Suppressor macrophage (primary cell): ENCODE measurements around the gene DLG5.

ENCODE experiments used
- DNase-seq, 4 experiments: peaks; one replicate each; pipeline ENCODE4 v3.0.0-alpha.2; 2020 to 2022
- total RNA-seq, 17 experiments: gene quantifications; one replicate each; lab custom pipeline; 2026; ENCODE audit warnings: mixed read lengths in 6 of 17, inconsistent platforms in 3 of 17; lab: John Stamatoyannopoulos, UW

DLG5 gene, protein sequence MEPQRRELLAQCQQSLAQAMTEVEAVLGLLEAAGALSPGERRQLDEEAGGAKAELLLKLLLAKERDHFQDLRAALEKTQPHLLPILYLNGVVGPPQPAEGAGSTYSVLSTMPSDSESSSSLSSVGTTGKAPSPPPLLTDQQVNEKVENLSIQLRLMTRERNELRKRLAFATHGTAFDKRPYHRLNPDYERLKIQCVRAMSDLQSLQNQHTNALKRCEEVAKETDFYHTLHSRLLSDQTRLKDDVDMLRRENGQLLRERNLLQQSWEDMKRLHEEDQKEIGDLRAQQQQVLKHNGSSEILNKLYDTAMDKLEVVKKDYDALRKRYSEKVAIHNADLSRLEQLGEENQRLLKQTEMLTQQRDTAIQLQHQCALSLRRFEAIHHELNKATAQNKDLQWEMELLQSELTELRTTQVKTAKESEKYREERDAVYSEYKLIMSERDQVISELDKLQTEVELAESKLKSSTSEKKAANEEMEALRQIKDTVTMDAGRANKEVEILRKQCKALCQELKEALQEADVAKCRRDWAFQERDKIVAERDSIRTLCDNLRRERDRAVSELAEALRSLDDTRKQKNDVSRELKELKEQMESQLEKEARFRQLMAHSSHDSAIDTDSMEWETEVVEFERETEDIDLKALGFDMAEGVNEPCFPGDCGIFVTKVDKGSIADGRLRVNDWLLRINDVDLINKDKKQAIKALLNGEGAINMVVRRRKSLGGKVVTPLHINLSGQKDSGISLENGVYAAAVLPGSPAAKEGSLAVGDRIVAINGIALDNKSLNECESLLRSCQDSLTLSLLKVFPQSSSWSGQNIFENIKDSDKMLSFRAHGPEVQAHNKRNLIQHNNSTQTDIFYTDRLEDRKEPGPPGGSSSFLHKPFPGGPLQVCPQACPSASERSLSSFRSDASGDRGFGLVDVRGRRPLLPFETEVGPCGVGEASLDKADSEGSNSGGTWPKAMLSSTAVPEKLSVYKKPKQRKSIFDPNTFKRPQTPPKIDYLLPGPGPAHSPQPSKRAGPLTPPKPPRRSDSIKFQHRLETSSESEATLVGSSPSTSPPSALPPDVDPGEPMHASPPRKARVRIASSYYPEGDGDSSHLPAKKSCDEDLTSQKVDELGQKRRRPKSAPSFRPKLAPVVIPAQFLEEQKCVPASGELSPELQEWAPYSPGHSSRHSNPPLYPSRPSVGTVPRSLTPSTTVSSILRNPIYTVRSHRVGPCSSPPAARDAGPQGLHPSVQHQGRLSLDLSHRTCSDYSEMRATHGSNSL (N-terminal part only)
- total RNA-seq = 2.3 to 10.6 (median 3.7) reads per million in 17 experiments

DNA sequence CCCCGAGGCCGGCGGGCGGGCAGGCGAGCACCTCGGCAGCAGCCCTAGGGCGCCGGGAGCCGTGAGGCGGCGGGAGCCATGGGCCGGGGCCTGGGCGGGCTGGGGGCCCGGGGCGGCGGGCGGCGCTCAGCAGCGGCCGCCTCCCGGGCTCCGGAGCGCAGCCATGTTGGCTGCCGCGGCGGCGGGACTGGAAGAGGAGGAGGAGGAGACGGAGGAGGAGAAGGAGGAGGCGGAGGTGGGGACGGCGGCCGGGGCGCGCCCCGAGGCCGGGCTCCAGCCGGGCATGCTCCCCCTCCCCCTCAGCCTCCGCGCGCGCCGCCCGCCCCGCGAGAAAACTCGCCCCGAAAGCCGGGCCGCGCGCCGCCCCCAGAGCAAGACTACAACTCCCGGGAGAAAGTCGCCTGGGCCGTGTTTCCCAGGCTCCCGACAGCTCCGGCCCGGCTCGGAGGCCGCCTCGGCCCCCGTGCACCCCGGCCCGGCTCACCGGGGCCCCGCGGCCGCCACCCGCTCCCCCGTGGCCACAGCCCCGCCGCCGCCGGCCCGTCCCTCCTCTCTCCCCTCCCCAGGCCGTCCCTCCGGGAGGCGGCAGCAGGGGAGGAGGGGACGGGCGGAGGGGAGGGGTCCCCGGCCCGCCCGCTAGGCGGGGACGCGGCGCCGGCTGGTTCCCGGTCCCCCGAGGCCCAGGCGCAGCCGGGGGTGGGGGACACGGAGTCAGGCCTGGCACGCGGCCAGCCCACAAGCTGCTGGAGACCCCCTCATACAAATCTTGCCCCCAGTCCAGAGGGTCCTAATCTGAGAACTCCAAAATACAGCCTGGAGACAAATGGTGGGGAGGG lies at the start of gene DLG5:
Gene DLG5, minus strand, starts transcription at position 190 of the 836 bp plus-strand sequence. CDS start 235 bp downstream, outside the sequence.
- peak in 2 of 4 experiments; percentile 53 to 63 for DNase-seq

DNA sequence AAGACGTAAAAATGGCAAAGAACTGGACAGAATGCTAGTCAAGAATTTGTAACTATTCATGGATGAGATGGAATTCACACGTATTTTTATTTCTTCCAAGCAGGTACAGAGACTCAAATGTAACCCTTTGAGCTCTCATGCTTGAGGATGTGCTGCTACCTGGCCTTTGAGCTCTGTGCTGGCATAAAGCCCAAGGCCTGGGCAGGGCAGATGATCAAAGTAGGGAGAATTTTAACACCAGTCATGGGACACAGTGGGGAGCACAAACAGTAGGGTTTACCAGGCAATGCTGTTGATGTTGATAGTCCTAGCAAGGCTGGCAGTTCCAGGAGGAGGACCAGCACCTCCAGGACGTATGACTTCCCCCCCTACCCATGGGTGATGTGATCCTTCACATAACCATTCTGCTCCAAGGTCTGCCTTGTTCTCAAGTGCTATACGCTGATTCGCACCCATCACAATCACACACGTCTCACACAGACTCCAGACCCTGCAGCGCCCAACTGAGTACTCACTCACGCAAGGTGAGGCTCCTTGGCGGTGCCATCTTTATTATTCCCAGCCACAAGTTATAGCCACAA lies 48.6 kb upstream of the DLG5 start:
- DNase-seq = no peak

DNA sequence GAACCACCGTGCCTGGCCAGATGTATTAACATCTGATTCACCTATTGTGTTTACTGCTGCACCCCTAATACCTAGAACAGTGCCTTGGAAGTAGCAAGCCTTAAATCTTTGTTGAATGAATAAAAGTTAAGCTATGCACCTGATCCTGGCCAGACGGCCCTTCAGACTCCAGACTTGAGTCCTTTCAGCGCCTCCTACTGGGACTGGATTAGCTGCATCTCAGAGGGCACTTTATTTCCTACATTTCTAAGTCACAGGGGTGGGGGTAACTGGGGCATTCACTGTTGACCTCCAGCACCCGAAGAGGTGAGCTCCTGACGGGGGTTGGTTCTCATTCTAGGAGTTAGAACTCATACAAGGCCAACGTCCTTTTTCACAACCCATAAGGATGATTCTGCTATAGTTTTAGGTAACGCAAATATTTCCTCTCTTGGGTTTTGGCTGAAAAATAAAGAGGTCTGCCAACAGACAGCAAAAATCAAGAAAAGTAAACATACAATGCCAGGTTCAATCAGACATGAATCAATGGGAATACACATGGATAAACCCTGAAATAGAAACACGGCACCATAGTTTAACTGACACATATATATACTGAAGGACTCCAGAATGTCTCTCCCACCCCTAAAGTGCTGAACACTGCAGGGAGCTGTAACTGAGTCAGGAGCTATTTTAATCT lies 48.0 kb upstream of the DLG5 start:
- DNase-seq = peak; percentile 4 to 20 (median 19)

DNA sequence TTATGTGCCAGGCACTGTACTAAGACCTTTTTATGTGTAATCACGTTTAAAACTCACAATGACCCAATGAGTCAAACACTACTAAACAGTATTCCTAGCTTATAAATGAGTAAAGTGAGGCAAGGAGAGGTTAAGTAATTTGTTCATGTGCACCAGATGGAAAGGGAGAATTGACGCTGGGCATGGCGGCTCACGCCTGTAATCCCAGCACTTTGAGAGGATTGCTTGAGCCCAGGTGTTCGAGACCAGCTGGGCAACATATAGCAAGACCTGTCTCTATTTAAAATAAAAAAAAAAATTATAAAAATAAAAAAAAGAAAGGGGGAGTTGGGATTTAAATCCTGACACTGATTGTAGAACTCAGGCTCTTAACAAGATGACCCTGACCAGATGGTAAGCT lies 46.7 kb upstream of the DLG5 start:
- no peak for DNase-seq

DNA sequence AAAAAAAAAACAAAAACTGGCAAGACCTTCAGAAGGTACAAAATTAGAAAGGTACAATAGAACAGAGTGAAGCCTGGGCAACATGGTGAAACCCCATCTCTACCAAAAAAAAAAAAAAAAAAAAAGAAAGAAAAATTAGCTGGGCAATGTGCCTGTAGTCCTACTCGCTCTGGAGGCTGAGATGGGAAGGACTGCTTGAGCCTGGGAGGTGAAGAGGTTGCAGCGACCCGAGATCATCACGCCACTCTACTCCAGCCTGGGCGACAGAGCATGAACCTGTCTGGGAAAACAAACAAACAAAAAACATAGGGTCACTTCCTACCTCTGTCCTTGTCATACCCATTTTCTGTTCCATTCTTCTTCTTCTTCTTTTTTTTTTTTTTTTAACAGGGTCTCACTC lies 45.6 kb upstream of the DLG5 start:
- DNase-seq = no peak

DNA sequence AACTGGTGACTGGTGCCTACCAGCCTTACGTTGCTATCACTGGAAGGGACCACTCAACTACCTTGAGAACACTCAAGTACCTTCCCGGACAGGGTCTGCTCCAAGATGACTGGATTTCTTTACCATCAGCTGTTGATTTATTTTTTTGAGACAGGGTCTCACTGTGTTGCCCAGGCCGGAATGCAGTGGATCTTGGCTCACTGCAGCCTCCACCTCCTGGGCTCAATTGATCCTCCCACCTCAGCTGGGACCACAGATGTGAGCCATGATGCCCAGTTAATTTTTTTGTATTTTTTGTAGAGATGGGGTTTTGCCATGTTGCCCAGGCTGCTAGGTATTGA lies 45.2 kb upstream of the DLG5 start:
- no peak for DNase-seq

DNA sequence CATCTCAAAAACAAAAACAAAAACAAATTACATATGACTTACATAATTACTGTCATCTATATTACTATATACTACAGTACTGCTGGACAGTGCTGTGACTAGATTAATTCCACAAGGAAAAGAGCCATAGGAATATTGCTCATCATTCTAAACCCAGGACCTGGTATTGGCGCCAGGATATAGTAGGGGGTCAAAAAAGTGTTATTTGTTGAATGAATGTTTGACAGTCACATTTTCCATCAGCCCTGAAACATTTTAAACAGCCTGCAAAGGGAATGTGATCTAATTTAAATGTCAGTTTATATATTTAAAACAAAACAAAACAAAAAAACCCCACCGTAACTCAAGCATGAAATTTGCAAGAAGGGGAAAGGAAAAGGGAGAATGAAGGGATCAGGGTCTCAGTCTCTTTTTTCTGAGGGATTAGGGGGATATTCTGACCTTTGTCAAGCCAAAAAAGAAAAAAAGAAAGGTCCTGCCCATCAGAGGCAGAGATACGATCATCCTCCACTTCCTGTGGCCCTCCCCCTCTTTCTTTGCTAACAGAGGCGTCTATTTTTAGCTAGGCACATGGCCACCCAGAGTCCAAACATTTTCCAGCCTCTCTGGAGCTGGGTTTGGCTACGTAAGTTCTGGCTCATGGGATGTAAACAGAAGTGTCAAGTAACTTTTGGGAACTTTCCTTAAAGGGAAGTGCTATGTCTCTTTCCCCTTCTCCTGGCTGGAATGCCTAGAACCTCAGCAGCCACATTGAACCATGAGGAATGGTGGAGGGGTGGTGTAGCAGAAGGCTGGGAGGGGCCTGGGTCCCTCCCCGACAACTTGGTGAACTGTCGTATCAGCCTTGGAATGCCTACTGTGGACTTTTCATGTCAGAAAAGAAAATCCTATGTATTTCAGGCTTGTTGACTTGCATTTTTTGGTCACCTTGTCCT lies 44.6 kb upstream of the DLG5 start:
- DNase-seq = peak; percentile 12 to 57 (median 40)

DNA sequence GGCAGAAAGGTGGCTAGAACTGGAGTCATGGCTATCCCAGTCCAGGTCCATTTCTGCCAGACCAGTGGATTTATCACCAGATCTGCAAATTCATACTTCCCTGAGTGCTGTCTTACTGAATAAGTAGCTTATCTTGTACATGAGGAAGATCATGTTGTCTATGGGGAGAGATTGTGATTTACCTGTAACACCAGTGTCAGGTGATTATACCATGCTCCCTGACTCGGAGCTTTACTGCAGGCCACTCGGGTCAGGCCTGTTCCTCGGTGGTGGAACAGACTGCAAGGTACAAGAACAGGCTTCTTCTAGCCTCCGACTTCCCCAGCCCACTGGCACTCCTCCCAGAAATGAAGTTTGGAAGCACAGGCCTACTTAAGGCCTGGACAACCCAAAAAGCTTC lies 42.6 kb upstream of the DLG5 start:
- DNase-seq = no peak

DNA sequence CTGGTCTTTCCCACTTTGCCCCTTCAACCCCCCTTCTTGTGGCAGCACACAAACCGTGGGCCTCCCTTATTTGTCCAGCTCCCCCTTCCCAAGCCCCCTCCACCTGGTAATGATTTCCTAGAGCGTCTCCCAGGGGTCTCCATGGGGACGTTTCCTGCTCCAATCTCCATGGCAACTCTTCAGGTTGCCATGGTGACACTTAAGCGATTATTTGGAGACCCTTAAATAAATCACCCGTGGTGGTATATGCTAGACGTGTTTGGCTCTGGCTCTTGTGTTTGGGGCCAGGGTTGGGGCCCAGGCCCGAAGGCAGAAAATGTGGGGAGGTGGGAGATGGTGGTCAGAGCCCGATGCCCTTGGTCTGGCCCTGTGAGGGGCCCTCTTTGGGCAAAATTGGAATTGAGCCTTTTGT lies 41.1 kb upstream of the DLG5 start:
- DNase-seq = no peak

DNA sequence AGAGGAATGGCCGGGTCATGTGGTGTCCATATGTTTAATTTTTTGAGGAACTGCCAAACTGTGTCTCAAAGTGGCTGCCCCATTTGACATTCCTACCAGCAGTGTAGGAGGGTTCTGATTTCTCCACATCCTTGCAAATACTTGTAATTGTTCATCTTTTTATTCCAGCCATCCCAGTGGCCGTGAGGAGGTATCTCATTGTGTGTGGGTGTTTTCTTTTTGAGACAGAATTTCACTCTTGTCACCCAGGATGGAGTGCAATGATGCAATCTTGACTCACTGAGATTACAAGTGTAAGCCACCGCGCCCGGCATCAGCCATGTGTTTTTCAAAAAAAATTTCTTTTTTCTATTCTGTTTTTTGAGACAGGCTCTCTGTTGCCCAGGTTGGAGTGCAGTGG lies 38.7 kb upstream of the DLG5 start:
- peak; percentile 4 to 65 (median 53) for DNase-seq

DNA sequence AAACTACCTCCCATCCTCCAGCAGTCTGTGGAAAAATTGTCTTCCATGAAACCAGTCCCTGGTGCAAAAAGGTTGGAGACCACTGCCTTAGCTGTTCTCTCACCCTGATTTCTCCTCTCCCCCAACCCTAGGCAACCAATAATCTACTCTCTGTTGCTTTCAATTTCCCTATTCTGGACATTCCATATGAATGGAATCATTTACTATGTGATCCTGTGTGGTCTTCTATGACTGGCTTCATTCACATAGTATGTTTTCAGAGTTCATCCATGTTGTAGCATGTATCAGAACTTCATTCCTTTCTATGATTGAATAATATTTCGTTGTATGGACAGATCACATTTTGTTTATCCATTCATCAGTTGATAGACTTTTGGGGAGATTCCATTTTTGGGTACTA lies 38.3 kb upstream of the DLG5 start:
- no peak for DNase-seq

DNA sequence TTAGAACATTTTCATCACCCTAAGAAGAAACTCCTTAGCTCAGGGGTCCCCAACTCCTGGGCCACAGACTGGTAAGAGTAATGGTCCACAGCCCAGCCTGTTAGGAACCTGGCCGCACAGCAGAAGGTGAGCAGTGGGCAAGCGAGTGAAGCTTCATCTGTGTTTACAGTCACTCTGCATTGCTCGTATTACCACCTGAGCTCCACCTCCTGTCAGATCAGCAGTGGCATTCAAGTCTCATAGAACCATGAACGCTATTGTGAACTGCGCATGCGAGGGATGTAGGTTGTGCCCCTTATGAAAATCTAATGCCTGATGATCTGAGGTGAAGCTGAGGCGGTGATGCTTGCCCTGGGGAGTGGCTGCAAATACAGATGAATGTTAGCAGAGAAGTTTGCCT lies 37.3 kb upstream of the DLG5 start:
- DNase-seq = no peak

DNA sequence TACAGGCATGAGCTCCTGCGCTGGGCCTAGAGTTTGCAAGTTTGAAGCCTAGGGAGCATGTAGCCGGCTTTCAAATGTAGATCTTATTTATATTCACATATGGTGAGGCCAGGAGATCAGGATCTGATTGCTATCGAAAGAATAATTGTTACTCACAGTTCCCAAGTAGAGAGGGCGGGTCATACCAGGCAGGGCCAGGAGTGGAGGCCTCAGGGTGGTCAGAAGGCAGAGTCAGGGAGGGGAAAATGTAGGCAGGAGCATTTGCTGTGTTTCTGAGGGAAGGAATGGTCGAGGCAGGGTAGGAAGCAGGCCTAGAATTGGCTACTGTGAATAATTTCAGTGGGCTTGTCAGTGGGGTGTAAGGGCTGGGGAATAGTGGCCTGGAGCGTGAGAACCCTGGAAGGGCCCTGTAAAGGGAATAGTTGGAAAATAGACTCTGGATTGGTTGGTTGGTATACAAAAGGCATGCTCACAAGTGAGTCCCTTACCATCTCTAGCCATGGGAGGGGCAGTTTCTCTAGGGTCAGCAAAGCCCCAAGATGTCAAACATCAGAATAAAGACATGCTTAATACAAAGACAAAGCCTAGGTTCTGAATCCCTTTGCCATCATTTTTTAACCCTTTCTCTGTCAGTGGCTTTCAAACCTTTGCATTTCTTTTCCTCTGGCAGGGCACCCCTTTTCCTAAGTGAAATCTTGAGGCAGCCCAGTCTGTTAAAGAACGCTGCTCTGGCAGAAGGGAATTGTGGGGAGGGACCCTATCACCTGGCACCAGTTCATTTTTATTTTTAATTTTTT lies 36.0 kb upstream of the DLG5 start:
- DNase-seq = no peak

DNA sequence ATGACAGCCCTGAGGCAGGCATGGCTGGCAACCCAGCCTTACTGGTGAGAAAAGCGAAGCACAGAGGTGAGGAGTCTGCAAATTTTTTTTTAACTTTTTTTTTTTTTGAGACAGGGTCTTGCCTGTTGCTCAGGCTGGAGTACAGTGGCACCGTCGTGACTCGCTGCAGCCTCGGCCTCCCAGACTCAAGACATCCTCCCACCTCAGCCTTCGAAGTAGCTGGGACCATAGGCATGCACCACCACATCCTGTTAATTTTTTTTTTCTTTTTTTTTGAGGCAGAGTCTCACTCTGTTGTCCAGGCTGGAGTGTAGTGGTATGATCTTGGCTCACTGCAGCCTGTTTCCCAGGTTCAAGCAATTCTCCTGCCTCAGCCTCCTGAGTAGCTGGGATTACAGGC lies 35.1 kb upstream of the DLG5 start:
- DNase-seq = no peak

DNA sequence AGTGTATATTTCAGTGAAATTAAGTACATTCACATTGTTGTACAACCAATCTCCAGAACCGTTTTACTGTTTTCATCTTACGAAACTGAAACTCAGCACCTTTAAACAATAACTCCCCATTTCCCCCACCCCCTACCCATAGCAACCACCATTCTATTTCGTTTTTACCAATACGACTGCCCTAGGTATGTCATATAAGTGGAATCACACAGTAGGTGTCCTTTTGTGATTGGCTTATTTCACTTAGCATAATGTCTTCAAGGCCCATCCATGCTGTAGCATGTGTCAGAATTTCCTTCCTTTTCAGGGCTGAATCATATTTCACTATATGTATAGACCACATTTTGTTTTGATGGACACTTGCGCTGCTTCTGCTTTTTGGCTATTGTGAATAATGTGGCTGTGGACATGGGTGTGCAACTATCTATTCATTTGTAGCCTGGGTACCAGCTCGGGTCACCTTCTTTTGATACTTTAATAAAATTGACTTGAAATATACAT lies 34.3 kb upstream of the DLG5 start:
- no peak for DNase-seq

DNA sequence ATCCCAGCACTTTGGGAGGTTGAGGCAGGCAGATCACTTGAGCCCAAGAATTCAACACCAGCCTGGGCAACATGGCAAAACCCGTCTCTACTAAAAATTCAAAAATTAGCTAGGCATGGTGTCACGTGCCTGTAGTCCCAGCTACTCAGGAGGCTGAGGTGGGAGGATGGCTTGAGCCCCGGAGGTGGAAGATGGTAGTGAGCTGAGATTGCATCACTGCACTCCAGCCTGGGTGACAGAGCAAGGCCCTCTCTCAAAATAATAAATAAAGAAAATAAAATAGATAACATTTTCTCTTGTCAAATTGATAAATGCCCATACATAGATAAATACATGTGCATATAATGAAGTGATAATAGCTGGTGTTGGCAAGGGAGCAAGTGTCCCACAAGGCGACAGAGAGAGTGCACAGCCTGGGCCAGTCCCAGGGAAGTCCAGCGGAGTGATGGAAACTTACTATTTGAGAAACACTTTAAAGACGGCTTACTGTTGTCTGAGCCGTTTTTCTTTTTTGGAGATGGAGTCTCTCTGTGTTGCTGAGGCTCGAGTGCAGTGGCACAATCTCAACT lies 33.4 kb upstream of the DLG5 start:
- no peak for DNase-seq

DNA sequence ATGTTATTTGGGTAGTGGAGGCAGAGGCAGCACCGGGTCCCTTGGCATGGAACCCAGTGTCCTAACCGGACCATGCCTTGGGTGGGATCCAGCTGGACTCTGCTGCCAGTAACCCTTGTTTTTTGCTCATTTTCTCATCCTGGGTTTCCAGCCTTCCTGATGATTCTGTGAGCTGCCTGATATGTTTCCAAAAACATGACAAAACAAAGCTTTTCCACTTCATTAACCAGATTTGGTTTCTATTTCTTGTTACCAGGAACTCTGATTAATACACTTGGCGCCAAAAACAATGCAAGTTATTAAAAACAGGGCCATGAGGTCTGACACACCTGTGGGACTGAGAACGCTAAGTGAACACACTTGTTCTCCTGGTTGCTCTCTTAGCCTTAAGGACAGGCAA lies 32.8 kb upstream of the DLG5 start:
- DNase-seq = no peak

DNA sequence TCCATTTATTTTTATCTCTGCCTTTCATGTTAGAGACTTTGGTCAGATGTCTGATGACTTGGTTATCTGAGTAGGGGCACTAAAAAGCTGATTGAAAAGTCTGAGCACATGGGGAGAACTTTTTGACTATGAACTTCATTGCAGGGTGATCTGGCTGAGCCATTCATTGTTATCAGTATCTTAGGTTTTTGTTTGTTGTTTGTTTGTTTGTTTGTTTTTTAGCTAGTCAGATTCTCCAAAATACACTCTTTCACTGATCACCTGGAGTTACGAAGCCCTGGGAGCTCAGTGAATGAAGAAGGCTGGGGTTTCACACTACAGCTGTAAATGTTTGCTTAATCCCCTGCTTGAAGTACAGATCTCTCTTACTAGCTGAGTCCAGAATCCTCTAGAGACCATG lies 28.6 kb upstream of the DLG5 start:
- DNase-seq = no peak
